NCI-H1930 (cell line): ENCODE measurements around the gene NR6A1.

Experiments used
- DNase-seq, 2 experiments: peaks; one replicate each; lab custom pipeline; 2025; lab: John Stamatoyannopoulos, UW

Gene NR6A1

GRCh38 chr9:124488641-124489210 is 282.4 kb downstream of the NR6A1 start:
- no peak for DNase-seq

- DNase-seq = no peak
Observed at GRCh38 chr9:124487260-124488182, 283.6 kb downstream of the NR6A1 start.

- DNase-seq = no peak
Observed at GRCh38 chr9:124486778-124487259, 284.3 kb downstream of the NR6A1 start.

GRCh38 chr9:124485936-124486335 is 285.2 kb downstream of the NR6A1 start:
- DNase-seq = no peak

DNA sequence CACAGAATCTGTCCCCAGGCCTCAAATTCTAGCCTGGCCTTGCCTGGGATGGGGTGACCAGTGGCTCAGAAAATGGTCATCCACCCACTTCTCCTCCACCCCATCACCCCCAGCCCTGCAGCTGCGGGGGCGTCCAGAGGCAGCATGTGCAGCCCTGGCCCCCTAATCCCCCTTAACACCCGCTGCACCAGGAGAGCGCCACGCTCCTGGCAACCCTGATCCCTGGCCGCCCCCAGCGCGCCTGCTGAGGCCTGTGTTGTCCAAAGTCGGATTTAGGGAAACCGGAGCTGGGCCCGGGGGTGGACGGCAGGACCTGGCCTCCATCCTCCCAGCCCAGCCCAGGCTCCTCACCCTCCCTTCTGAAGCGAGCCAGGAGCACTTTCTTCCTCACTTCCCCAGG is 285.9 kb downstream of the NR6A1 start:
- no peak for DNase-seq

- DNase-seq = no peak
Observed at GRCh38 chr9:124483481-124483880, 287.6 kb downstream of the NR6A1 start.

- DNase-seq = no peak
Observed at GRCh38 chr9:124482431-124483031, 288.6 kb downstream of the NR6A1 start.

GRCh38 chr9:124481115-124481514 is 290.0 kb downstream of the NR6A1 start:
- no peak for DNase-seq

GRCh38 chr9:124480621-124480981 is 290.5 kb downstream of the NR6A1 start:
- peak in 1 of 2 experiments; percentile 4 for DNase-seq

DNA sequence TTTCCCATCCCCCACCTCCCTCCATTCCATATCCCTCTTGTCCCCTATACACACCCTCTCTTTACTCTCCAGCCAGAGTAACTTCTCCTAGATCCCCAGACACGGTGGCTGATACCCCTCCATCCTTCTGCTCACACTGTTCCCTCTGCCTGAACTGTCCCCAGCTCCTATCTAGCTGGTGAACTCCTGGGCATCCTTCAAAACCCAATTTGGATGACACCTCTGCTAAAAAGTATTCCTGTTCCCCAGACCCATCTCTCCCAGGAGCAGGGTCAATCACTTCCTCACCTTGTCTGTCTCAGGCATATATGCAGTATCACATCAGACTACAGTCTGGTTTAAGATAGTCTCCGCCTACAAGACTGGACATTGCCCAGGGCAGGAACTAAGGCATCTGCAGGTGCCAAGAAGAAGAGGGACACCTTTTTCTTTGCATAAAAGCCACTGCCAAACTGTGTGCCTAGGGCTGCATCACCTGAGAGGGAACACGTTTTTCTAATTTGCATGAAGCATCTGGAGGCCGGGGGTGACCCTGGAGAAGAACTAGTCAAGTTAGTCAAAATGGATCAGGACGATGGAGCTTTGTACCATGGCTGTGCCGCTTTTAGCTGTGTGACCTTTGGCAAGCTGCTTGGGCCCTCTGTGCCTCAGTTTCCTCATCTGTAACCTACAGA is 291.0 kb downstream of the NR6A1 start:
- DNase-seq = no peak

DNA sequence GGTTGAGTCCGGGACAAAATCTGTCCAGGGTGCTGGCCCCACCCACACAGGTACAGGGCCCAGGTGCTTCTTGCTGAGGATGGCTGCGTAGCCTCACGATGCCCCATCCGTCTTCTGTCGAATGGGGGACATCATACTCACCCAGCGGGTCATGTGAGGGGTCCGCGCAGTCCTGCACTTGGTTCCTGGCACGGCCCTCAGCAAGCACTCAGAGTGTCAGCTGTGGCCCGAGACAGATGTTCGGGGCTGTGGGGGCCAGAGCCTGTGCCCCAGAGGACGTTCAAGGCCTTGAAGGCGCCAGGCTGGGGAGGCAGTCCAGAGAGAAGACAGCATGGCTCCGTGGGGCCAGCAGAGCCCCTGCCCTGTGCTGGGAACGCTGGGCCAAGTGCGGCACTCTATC is 291.7 kb downstream of the NR6A1 start:
- no peak for DNase-seq

DNA sequence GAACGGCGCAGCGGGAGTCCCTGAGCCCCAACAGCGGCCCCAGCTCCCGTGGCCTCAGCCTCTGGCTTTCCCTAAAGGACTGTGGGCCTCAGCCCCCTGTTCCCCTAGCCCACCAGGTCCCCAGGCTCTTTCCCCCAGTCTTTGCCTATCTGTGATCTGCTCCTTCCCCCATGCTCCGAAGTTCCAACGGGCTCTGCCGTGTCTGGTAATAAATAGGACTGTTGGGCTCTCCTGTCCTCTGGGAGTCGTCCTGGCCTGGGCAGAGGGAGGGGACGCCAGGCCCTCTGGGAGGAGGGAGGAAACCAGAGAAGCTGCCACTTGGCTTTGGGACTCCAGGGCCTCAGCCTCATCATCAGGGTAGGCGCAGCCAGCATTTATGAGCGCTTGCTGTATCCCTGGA is 292.8 kb downstream of the NR6A1 start:
- DNase-seq = peak in 1 of 2 experiments; percentile 27

GRCh38 chr9:124477648-124478285 is 293.3 kb downstream of the NR6A1 start:
- DNase-seq = peak; percentile 46 to 54

DNA sequence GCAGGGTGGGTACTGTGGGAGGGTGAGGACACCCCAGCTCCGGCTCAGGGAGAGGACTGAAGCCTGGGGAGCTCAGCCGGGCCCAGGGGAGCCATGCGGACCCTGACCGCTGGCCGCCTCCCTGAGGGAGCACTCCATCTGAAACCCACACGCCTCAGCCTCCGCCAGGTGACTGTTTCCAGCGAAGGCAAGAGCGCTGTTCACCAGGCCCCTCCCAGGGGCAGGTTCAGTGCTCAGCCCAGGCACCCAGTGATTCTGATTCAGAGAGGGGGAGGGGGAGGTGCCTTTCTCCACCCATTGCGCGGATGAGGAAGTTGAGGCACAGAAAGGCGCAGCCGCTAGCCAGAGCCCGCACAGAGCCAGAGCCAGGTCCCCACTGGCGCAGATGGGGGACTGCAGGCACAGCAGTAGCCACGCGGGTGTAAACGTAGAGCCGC is 293.9 kb downstream of the NR6A1 start:
- no peak for DNase-seq

DNA sequence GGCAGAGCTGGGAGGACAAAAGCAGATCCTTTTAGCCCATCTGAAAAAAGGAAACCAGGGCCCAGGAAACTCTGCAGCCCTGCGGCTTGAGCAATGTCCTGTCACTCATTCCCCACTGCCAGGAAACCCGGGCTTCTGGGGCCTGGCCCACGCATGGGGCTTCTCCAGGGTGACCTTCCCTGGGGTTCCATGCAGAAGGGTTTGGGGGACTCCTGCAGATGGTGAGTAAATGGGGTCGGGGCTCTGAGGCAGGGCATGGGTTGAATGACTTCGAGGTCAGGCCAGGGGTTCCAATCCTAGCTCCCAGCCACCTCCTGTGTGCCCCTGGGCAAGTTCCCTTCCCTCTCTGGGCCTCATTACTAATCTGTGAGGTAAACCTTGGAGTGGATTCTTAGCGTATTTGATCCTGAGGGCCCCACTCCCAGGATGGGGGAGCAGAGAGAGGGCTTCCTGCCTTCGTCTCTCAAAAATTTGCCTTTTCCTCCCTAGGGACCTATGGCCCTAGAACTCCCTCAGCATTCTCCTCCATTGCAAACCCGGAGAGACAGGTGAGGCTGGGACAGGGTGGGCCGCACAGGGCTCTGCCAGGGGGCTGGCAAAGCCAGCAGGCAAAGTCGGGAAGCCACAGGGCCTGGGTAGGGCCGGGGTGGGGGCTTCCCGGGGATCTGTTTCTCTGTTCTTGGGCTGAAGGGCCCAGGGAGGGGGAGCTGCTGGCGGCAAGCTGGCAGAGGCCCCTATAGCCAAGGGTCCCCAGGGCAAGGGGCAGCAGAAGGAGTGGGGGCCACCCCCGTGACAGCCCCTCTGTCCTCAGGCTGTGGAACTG is 295.0 kb downstream of the NR6A1 start:
- no peak for DNase-seq

DNA sequence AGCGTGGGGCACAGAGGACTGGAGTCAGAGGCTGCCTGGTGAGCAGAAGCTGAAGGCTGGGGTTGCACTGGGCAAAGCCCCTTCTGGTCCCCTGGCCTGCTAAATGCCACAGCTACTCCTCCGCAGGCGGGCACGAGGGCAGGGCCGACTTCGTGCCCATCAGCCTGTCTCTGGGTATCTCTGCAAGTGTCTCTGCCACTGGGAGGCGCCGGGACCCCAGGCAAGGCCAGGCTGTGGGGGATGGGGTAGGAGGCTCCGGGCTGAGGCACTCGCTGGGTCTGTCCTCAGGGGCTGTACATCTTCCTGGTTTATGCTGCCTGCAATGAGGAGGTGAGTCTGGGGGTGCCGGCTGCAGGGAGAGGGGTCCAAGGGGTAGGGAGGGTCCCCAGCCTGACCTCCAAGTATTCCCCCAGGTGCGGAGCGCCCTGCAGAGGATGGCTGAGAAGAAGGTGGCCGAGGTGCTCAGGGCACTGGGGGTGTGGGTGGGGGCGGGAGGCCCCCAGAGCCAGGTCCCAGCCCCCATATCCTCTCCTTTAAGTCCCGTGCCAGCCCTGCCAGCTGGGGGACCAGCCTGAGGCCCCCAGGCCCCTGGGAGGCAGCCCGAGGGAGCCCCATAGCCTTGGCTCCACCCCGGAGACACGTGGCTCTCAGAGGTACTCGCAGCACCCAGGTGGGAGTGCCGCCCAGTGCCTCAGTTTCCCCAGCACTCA is 295.8 kb downstream of the NR6A1 start:
- no peak for DNase-seq

DNA sequence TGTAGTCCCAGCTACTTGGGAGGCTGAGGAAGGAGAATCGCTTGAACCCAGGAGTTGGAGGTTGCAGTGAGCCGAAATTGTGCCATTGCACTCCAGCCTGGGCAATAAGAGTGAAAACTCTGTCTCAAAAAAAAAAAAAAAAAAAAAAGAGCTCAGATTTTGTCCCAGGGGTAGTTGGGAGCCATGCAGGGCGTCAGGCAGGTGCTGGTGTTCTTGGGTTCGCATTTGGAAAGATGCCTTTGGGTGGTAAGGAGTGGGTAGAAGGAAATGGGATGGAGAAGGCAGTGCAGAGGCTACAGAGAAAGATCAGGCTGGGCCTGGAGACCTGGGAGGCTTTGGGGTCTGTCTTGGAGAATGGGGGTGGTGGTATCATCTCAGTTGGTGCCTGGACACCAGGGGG is 297.0 kb downstream of the NR6A1 start:
- DNase-seq = no peak

DNA sequence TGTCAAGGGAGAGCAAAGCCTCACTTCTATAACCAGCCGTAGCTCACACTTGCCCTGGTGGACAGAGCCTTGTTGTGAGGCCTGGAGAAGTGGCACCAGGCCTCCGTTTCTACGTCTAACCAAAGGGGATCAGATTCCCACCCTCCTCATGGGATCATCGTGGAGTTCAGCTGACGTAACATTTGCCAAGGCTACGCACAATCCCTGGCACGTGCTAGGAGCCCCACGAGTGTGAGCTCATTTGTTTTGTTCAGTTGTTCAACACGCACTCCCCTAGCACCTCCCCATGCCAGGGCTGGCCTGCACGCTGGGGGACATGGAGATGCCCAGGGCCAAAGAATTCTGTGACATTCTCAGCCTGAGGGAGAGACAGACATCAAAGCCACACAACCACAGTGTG is 297.8 kb downstream of the NR6A1 start:
- no peak for DNase-seq

DNA sequence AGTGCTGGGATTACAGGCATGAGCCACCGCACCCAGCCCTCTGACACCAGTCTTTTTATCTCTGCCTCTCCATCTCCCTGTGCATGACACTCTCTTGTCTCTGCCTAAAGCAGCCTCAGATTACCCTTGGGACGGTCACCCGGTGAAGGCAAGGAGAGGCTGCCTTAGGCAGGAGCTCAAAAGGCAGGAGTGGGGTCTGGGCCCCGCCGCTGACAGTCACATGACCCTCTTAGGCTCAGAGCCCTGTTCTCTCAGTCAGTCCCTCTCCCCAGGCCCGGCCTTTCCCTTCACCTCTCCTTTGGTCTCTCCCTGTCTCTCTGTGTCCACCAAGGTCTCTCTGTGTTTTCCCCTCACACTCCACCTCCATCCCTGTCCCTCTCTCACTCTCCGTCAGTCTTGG is 298.3 kb downstream of the NR6A1 start:
- DNase-seq = no peak

DNA sequence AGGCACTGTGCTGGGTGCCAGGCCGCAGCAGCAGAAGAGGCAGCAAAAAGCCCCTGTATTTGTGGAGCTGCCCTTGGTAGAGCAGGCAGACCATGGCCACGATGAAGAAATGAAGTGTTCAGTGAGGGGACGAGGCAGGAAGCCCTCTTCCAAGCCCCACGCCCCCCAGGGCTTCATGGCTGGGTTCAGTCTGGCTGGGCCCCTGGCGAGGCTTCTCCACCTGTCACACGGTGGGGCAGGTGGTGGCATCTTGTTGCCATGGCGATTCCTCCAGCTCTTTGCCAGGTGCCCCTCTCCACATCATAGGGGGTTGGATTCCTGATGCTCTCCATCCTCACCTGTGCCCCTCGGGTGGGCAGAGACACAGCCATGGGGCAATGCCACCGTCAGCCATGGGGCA is 299.4 kb downstream of the NR6A1 start:
- no peak for DNase-seq
